Stimulated activated memory B cell treated with anti-CD40 and anti-IgM and Interleukin-4, amounts not matched to agents 10 μg/mL and 1 μg/mL and 100 μg/mL, for 72 hours (primary cell): ENCODE results near the gene ASIC2.

Experiments
- ATAC-seq: fragments of 150-1000 bp; cut with Tn5 transposase; 2 replicates; pipeline ENCODE4 v1.10.0; 2021
- H3K27ac Mint-ChIP-seq: one replicate; pipeline ENCODE4 v1.8.0; 2022; ENCODE audit warnings: mild to moderate bottlenecking, mixed read lengths
- H3K27me3 Mint-ChIP-seq: one replicate; pipeline ENCODE4 v1.8.0; 2022; ENCODE audit warnings: mixed read lengths
- H3K36me3 Mint-ChIP-seq: one replicate; pipeline ENCODE4 v1.8.0; 2022; ENCODE audit warnings: mixed read lengths
- H3K4me1 Mint-ChIP-seq: one replicate; pipeline ENCODE4 v1.8.0; 2022; ENCODE audit warnings: mixed read lengths
- H3K4me3 Mint-ChIP-seq: one replicate; pipeline ENCODE4 v1.8.0; 2022; ENCODE audit warnings: mild to moderate bottlenecking, moderate library complexity, mixed read lengths
- H3K9me3 Mint-ChIP-seq: one replicate; pipeline ENCODE4 v1.8.0; 2022; ENCODE audit warnings: mixed read lengths

Gene ASIC2

DNA sequence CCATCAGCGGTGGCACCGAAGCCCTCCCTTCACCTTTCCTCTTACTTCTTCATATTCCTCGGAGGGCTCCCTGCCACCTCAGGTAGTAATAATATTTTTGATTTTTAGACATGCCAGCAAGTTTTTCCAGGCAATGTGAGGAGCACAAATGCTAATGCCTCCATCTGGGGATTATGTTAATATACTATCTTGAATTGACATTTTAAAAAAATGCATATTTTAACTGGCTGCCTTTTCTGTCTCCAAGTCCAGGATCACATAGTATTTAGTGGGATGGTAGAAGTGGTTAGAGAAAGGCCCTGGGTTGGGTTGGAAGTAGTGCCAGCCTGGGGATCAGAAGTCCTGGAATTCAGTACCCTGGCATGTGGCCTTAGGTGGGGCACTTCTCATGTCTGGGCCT is 154.5 kb downstream of the ASIC2 start:
- no peak for ATAC-seq
- Mint-ChIP-seq H3K4me3 (no peak overlapping the region), H3K4me1 (no peaks in the 10 kb centered on the region), H3K27me3 (peaks cover 18% of the 10 kb centered on the region), H3K9me3 (no peaks in the 10 kb centered on the region), H3K27ac (no peak overlapping the region), H3K36me3 (no peaks in the 10 kb centered on the region)

DNA sequence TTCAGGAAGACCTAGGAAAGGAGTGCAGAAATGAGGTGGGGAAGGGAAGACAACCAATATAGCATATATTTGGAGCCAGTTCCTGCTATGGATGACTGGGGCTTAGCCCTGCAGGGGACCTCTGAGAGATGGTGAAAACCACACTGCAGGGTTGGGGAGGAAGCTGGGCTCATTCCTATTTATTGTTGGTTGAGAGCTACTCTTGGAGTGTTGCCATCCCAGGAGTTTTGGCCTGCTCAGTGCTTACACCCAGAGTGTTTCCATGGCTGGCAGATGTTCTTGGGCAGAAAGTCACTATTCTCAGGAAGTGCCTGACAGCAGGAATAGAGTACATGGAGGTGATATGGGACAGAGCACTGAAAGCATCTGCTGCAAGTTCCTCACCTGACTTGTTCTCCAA is 155.7 kb downstream of the ASIC2 start:
- H3K36me3 Mint-ChIP-seq: no peaks in the 10 kb centered on the region
- no peaks in the 10 kb centered on the region for H3K9me3 Mint-ChIP-seq
- no peak for ATAC-seq
- no peak overlapping the region for H3K4me3 Mint-ChIP-seq
- no peak overlapping the region for H3K27ac Mint-ChIP-seq
- H3K27me3 Mint-ChIP-seq: peaks cover 29% of the 10 kb centered on the region
- no peaks in the 10 kb centered on the region for H3K4me1 Mint-ChIP-seq

DNA sequence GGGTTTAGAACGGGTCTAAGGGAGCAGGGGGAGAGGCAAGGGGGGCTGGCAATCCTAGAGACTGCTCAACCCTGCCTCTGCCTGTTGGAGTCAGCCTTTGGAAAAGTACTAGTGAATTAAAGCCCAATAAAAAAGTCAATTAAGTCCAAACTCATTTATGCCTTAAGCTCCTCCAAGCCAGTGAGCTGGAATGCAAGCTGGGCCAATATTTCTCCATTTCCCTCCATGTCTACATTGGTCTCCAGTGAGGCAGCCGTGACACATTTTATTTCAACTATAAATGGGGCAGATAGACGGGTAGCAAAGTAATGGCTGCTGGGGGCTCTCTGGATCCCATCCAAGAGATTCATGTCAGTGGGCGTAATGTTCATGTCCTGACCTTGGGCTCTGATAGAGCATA is 157.4 kb downstream of the ASIC2 start:
- peaks cover 29% of the 10 kb centered on the region for H3K27me3 Mint-ChIP-seq
- no peaks in the 10 kb centered on the region for H3K4me1 Mint-ChIP-seq

DNA sequence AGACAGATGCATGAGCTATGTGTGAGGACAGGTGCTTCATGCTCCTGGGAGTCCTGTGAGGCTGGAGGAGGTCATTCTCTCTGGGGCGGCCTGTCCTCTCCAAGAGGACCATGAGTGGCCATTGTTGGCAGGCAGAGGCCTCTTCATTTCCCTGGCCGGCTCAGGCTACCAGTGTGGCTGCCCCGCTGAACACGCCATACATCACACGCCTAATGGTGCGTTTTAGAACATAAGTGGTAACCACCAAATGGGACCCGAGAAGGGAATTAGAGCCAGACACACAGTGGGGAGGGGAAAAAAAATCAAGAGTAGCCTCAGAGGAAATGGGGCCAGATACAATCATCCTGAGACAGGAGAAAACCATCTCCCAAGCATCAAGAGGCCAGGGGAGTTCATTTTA is 161.5 kb downstream of the ASIC2 start:
- no peak overlapping the region for H3K27ac Mint-ChIP-seq
- no peaks in the 10 kb centered on the region for H3K9me3 Mint-ChIP-seq
- no peaks in the 10 kb centered on the region for H3K4me1 Mint-ChIP-seq
- H3K4me3 Mint-ChIP-seq: no peak overlapping the region
- no peaks in the 10 kb centered on the region for H3K36me3 Mint-ChIP-seq
- peaks cover 11% of the 10 kb centered on the region for H3K27me3 Mint-ChIP-seq
- no peak for ATAC-seq

More for the DNA sequence above, 157.4 kb downstream of the ASIC2 start:
- ATAC-seq: no peak
- Mint-ChIP-seq H3K9me3 (no peaks in the 10 kb centered on the region), H3K36me3 (no peaks in the 10 kb centered on the region), H3K4me3 (no peak overlapping the region), H3K27ac (no peak overlapping the region)

DNA sequence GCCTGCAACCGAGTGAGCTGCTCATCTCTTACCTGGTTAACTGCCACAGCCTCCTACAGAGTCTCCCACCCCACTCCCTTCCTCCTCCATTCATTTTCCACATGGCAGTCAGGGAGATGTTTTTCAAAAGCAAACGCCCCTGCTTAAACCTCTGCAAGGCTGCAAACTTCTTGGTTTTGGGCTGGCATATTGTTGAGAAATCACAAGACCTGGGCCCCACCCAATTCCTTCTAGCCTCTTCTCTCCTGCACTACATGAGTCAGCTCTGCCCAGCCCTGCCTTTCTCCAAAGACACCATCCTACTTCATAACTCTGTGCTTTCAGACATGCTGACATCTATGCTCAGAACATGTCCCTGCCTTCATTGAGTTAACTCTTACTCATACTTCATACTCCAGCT is 165.4 kb downstream of the ASIC2 start:
- ATAC-seq: no peak
- no peaks in the 10 kb centered on the region for H3K4me1 Mint-ChIP-seq
- H3K27ac Mint-ChIP-seq: no peak overlapping the region
- no peak overlapping the region for H3K4me3 Mint-ChIP-seq
- H3K36me3 Mint-ChIP-seq: no peaks in the 10 kb centered on the region
- H3K9me3 Mint-ChIP-seq: no peaks in the 10 kb centered on the region
- H3K27me3 Mint-ChIP-seq: peaks cover 4% of the 10 kb centered on the region

DNA sequence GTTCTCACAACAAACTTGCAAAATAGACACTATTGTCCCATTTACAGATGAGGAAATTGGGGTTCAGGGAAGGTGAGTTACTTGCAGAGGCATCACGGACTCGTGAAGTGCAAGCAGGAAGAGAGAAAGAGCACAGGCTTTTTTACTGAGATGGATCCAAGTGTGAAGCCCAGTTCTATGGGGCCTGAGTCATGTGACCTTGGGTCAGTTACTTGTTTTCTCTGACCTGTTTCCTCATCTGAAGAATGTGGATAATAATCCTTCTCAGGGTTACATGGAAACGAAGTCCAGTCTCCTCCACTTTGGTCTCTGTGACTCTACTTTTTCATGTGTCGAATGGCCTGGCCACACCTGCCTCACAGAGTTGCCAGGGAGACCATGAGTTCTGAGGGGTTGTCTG is 167.0 kb downstream of the ASIC2 start:
- Mint-ChIP-seq H3K27me3 (peaks cover 19% of the 10 kb centered on the region), H3K9me3 (no peaks in the 10 kb centered on the region), H3K27ac (no peak overlapping the region), H3K36me3 (no peaks in the 10 kb centered on the region), H3K4me1 (no peaks in the 10 kb centered on the region), H3K4me3 (no peak overlapping the region)
- ATAC-seq: no peak

DNA sequence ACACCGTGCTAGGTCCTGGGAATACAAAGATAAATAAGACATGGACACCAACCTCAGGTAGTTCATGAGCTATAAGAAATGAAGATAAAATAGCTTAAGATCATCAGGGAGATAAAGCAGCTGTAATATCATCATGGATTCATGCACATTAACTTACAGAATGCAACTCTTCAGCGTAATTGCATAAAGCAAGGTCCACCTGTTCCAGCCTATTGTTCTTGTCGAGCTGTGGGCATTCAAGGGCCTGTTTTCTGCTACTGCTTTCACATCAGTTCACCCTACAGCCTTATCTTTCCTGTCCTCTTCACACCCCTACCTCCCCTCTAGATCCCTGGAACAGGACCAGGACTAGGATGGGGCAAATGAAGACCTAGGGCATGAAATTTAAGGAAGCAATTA is 167.5 kb downstream of the ASIC2 start:
- H3K4me1 Mint-ChIP-seq: no peaks in the 10 kb centered on the region
- H3K9me3 Mint-ChIP-seq: no peaks in the 10 kb centered on the region
- no peak overlapping the region for H3K4me3 Mint-ChIP-seq
- peaks cover 24% of the 10 kb centered on the region for H3K27me3 Mint-ChIP-seq
- ATAC-seq: no peak
- no peaks in the 10 kb centered on the region for H3K36me3 Mint-ChIP-seq
- no peak overlapping the region for H3K27ac Mint-ChIP-seq

DNA sequence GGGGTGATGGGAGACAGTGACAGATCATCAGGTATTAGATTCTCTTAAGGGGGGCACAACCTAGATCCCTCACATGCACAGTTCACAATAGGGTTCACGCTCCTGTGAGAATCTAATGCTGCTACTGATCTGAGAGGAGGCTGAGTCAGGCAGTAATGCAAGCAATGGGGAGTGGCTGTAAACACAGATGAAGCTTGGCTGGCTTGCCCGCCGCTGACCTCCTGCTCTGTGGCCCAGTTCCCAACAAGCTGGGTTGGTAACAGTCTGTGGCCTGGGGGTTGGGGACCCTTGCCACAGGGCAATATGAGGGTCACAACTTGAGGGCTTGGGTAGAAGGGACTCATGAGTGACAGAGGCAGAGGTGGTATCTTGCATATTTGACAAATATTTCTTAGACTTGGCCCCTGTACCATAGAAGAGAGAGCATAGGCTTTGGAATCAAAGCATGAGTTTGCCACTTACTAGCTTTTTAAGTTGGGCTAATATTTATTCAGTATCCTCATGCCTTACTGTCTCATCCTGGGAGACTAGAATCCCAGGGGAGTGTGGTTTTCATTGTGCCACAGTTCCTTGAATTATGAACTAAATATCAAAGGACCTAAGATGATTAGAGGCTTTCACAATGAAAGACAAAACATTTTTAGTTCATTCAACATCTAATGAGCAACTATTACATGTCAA is 168.1 kb downstream of the ASIC2 start:
- ATAC-seq: no peak
- no peak overlapping the region for H3K27ac Mint-ChIP-seq
- H3K9me3 Mint-ChIP-seq: no peaks in the 10 kb centered on the region
- H3K4me3 Mint-ChIP-seq: no peak overlapping the region
- H3K27me3 Mint-ChIP-seq: peaks cover 29% of the 10 kb centered on the region
- no peaks in the 10 kb centered on the region for H3K4me1 Mint-ChIP-seq
- no peaks in the 10 kb centered on the region for H3K36me3 Mint-ChIP-seq

DNA sequence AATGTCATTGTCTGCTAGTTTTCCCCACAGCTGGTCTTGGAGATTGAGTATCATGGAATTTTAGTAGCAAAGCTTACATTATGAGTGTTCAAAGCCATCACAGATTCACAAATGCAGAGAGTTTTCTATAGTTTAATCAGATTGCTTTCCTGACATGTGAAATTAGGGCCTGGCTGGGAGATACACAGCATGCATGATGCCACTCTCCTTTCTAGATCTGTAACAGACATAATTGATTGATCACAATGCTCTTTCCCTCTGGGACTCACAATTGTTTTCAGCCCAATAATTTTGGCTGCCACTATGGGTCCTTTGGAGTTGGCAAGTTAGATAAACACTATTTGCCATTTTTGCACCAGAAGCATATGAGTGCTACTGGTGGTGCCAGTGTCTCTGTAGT is 168.9 kb downstream of the ASIC2 start:
- Mint-ChIP-seq H3K9me3 (no peaks in the 10 kb centered on the region), H3K27me3 (peaks cover 29% of the 10 kb centered on the region), H3K36me3 (no peaks in the 10 kb centered on the region), H3K4me3 (no peak overlapping the region), H3K27ac (no peak overlapping the region), H3K4me1 (no peaks in the 10 kb centered on the region)
- no peak for ATAC-seq

DNA sequence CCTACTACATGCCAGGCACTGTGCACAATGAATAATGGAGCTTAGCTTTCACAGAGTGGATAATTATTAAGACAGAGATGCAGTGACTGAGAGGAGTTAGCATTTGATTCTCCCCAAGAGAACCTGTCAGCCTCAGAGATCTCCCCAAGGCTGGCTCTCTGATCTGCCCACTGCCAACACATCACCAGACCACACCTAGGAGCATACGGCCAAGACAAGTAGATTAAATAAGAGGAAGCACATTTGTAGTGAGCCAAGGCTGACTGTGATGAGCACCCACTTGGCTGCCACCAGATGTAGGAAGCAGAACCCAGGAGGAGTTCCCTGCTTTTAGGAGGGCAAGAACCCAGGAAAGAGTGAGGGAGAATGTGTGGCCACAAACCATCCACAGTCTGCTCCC is 171.3 kb downstream of the ASIC2 start:
- no peaks in the 10 kb centered on the region for H3K36me3 Mint-ChIP-seq
- H3K27me3 Mint-ChIP-seq: peaks cover 29% of the 10 kb centered on the region

DNA sequence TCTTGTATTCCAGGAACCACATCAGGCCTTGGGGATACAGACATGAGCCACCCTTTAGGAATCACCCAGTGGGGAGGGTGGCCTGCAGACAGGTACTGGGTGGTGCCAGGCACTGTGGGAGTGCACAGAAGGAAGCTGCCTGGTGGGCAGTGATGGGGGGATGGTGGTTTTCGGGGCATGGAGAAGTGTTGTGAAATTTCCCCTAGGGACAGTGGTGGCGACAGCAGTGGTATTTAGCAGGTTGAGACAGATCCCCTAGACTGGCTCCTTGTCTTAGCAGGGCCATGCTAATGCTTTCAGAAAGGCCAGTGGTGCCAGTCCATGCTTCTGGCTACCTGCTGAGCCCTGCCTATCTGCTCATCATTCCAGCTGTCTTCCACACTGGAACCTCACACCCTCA is 171.8 kb downstream of the ASIC2 start:
- Mint-ChIP-seq H3K9me3 (no peaks in the 10 kb centered on the region), H3K4me3 (no peak overlapping the region), H3K4me1 (no peaks in the 10 kb centered on the region), H3K36me3 (no peaks in the 10 kb centered on the region), H3K27ac (no peak overlapping the region), H3K27me3 (peaks cover 29% of the 10 kb centered on the region)
- no peak for ATAC-seq

More for the DNA sequence above, 171.3 kb downstream of the ASIC2 start:
- Mint-ChIP-seq H3K4me3 (no peak overlapping the region), H3K4me1 (no peaks in the 10 kb centered on the region), H3K9me3 (no peaks in the 10 kb centered on the region), H3K27ac (no peak overlapping the region)
- no peak for ATAC-seq

DNA sequence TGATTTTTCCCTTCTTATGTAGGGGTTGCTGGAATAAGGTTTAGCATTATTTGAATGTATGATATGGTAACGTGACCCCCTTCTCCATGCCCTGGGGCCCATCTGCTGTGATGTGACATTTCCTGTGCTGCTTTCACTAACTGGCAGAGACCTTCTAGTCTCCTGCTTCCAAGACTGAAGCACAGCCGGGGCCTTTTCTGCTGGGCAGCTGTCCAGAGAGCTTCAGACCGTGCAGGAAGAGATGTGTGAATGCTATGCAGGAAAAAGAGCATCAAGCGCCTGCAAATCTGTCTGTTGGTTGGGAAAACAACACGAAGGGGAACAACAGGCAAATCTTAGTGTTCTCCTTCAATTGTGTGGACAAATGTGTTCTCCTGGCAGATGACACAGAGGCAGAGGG is 173.0 kb downstream of the ASIC2 start:
- Mint-ChIP-seq H3K36me3 (no peaks in the 10 kb centered on the region), H3K4me3 (no peak overlapping the region), H3K4me1 (no peaks in the 10 kb centered on the region), H3K27me3 (peaks cover 29% of the 10 kb centered on the region), H3K9me3 (no peaks in the 10 kb centered on the region), H3K27ac (no peak overlapping the region)
- no peak for ATAC-seq

DNA sequence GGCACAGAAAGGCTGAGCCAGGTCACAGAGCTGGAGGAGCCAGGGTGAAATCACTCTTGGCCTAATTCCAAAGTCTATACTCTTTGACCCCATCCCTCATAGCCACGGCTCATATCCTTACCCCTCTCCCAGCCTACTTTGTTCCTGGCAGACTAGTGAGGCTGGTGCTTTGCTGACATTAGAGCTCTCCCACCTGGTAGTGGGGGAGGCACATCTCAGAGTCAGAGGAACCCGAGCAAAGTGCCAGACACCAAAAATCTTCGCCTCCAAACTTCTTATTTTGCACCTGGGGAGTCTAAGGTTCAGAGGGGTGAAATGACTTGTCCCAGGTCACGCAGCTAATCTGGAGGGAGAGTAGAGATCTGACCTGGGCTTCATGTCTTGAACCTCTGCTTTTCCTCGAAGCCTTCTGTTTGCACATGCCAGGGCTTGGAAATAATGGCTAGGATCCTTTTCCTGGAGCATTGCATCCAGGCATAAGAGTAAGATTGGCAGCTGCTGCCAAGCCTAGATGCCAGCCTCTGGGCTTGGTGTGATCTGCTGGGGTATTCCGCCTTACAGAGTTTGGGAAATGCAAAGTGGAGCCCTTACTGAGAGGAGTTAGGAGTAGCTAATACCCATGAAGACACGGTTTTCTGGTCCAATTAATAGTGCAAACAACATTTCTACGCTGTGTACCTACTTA is 174.6 kb downstream of the ASIC2 start:
- Mint-ChIP-seq H3K27me3 (peaks cover 29% of the 10 kb centered on the region), H3K4me1 (no peaks in the 10 kb centered on the region), H3K4me3 (no peak overlapping the region), H3K27ac (no peak overlapping the region), H3K36me3 (no peaks in the 10 kb centered on the region), H3K9me3 (no peaks in the 10 kb centered on the region)
- ATAC-seq: no peak

DNA sequence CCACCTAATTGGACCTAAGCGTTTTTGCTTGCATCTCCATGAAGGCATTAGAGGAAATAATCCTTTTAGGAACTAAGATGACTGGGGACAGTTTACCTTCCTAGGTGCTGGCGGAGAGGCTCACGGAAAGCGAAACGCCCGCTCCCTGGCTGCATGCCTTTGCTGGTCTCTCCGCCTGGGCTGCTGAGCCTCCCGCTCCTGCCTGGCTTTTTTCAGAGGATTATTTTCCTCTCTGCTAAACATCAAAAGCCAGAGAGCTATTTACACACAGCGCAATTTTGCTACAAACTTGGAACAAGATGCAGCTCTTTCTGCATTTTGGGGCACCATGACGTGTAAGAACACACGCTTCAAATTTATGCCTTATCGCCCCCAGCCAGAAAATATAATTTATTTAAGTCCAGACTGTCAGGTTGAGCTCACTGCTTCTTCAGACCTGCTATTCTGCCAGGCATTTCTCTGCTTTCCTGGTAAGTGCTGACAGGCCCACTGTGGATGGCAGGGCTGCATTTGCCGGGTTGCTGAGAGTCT is 177.0 kb downstream of the ASIC2 start:
- Mint-ChIP-seq H3K36me3 (no peaks in the 10 kb centered on the region), H3K9me3 (peaks cover under 1% of the 10 kb centered on the region), H3K27me3 (peaks cover 30% of the 10 kb centered on the region), H3K4me1 (no peaks in the 10 kb centered on the region), H3K4me3 (no peak overlapping the region), H3K27ac (no peak overlapping the region)
- ATAC-seq: no peak

DNA sequence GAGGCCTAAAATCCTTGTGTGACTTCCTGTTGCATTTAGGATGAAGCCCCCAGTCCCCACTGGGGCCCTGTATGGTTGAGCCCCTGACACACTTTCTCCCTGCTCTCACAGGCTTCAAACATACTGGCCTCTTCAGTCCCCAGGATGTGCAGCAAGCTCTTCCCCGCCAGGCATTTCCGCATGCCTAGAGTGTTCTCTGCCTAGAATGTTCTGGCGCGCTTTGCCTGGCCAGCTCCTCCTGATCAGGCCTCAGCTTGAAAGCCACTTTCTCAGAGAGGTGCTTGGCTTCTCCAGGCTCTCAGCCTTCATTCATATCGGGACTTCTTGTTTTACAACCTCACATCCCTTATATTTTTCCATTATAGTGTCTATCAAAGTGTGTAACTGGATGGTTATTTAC is 177.7 kb downstream of the ASIC2 start:
- peaks cover 3% of the 10 kb centered on the region for H3K9me3 Mint-ChIP-seq
- no peak overlapping the region for H3K27ac Mint-ChIP-seq
- peaks cover 30% of the 10 kb centered on the region for H3K27me3 Mint-ChIP-seq
- H3K4me3 Mint-ChIP-seq: no peak overlapping the region
- H3K36me3 Mint-ChIP-seq: no peaks in the 10 kb centered on the region
- H3K4me1 Mint-ChIP-seq: no peaks in the 10 kb centered on the region
- ATAC-seq: no peak

DNA sequence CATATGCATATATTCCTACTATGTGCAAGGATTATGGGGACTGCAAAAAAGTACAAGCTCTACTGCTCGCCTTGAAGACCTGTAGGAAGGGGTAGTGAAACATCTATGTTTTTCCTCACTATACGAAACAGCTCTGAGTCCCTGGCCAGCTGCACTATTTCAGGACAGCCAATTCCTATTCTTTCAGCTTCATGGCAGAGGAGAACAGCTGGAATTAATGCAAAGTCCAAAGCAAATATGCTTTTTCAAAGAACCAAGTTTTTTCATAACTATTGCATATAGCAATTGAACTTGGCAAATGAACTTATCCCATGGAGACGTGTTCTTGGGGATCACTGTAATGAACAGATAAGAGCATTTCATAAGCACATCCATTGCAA is 179.1 kb downstream of the ASIC2 start:
- no peak overlapping the region for H3K4me3 Mint-ChIP-seq
- peaks cover 31% of the 10 kb centered on the region for H3K27me3 Mint-ChIP-seq
- no peak for ATAC-seq
- H3K9me3 Mint-ChIP-seq: peaks cover 3% of the 10 kb centered on the region
- no peaks in the 10 kb centered on the region for H3K4me1 Mint-ChIP-seq
- no peaks in the 10 kb centered on the region for H3K36me3 Mint-ChIP-seq
- H3K27ac Mint-ChIP-seq: no peak overlapping the region
